ENCODE results near the gene PSMB1.
"Not testable (repeated sequence)": the region's sequence is repeated elsewhere in the genome, so short reads cannot be mapped to it uniquely, and the experiment has no call there.

PSMB1 gene

GRCh38 chr6:170502733-170503413, 50.2 kb downstream of the PSMB1 start:
- DNase-seq (ENCODE audit: low read depth) = not testable (repeated sequence)

- DNase-seq (ENCODE audit: low read depth) = not testable (repeated sequence)
Measured at GRCh38 chr6:170502268-170502667, 50.8 kb downstream of the PSMB1 start.

- DNase-seq (ENCODE audit: low read depth) = no peak
Measured at GRCh38 chr6:170500955-170501590, 52.0 kb downstream of the PSMB1 start.

GRCh38 chr6:170497841-170498301, 55.2 kb downstream of the PSMB1 start:
- no peak for DNase-seq (ENCODE audit: low read depth)

GRCh38 chr6:170493354-170493753, 59.8 kb downstream of the PSMB1 start:
- DNase-seq (ENCODE audit: low read depth) = no peak

GRCh38 chr6:170490259-170490658, 62.8 kb downstream of the PSMB1 start:
- no peak for DNase-seq (ENCODE audit: low read depth)

- DNase-seq (ENCODE audit: low read depth) = no peak
Measured at GRCh38 chr6:170489836-170490235, 63.3 kb downstream of the PSMB1 start.

GRCh38 chr6:170487707-170488329, 65.3 kb downstream of the PSMB1 start:
- DNase-seq (ENCODE audit: low read depth) = no peak

GRCh38 chr6:170485159-170485558, 67.9 kb downstream of the PSMB1 start:
- no peak for DNase-seq (ENCODE audit: low read depth)

All from GM04503 (cell line).